Measurements from ENCODE around the gene DLD. TPM values are rescaled to one million over a fixed set of nuclear protein-coding genes. Genes with fewer than 3 reads are reported as not detected.
A peak's percentile ranks its signal among the peaks of the same experiment; 100 is the strongest.

The DLD gene
- total and polyA plus RNA-seq, 9 of the 15 experiments (the other 6 are each of a cell fraction or from before 2014, with no cell fraction given): 130 to 639 (median 247) TPM

- TF ChIP-seq ZBTB40 (IDR thresholded peaks at IDR 0.05) (no peak), ZBTB40 (CRISPR knock-in tag; IDR thresholded peaks at IDR 0.05) (no peak), MAFK (IDR thresholded peaks at IDR 0.05; ENCODE audit: low read length) (no peak), CBFA2T3 (IDR thresholded peaks at IDR 0.05) (0 out of 2 replicates have a peak, but pooled peaks have one; percentile 9), PYGO2 (tag; IDR thresholded peaks at IDR 0.05) (no peak), NBN (IDR thresholded peaks at IDR 0.05; ENCODE audit: low read depth) (no peak), EZH2 (IDR thresholded peaks at IDR 0.05; ENCODE audit: borderline replicate concordance, low read depth, low read length) (no peak), MTA1 (IDR thresholded peaks at IDR 0.05; ENCODE audit: borderline replicate concordance) (peak; percentile 39), ZNF143 (CRISPR knock-in tag; IDR thresholded peaks at IDR 0.05) (no peak), ATF7 (IDR thresholded peaks at IDR 0.05) (0 out of 2 replicates have a peak, but pooled peaks have one; percentile 59), SRF (CRISPR knock-in tag; IDR thresholded peaks at IDR 0.05) (no peak), CLOCK (CRISPR knock-in tag; IDR thresholded peaks at IDR 0.05; ENCODE audit: borderline replicate concordance) (no peak), MYNN (IDR thresholded peaks at IDR 0.05) (no peak), MYNN (CRISPR knock-in tag; IDR thresholded peaks at IDR 0.05) (no peak), MEF2D (tag; conservative IDR thresholded peaks at IDR 0.05; ENCODE audit: low read depth) (no peak), NELFE (IDR thresholded peaks at IDR 0.05; ENCODE audit: insufficient read depth, insufficient read length) (no peak), TBL1XR1 (IDR thresholded peaks at IDR 0.05; ENCODE audit: low read length in 2 of 2) (0 out of 4 replicates have a peak, but pooled peaks of 1 of the 2 experiments have one; percentile 47), PCBP2 (IDR thresholded peaks at IDR 0.05; ENCODE audit: low read depth, low read length, poor library complexity, severe bottlenecking) (no peak)
Measured at GRCh38 chr7:107879400-107880035, 11.5 kb upstream of the DLD start (continued).
